Ovary (tissue), 9 donors: ENCODE results near the gene TRPC4. TPM values are rescaled to one million over a fixed set of nuclear protein-coding genes. Genes with fewer than 3 reads are reported as not detected.
A peak's percentile ranks its signal among the peaks of the same experiment; 100 is the strongest.

Source experiments
- DNase-seq, 5 donors: peaks; one replicate each; pipeline ENCODE4 v3.0.0-alpha.2; 2019 to 2020
- H3K27ac ChIP-seq, 2 donors: fragments of 200-600 bp; one replicate each; pipeline versions ENCODE4 v1.5.1 to v1.8.0; 2019 to 2022
- H3K27me3 ChIP-seq: fragments of 200-600 bp; one replicate; pipeline ENCODE4 v1.8.0; 2022
- H3K36me3 ChIP-seq: fragments of 200-600 bp; sonication (generic); one replicate; pipeline ENCODE4 v1.5.1; 2019
- H3K4me1 ChIP-seq: one replicate; pipeline ENCODE4 v1.8.1; 2013; ENCODE audit warnings: mild to moderate bottlenecking, moderate library complexity; ENCODE audit not compliant: insufficient read depth
- H3K4me3 ChIP-seq: fragments of 200-600 bp; sonication (generic); one replicate; pipeline ENCODE4 v1.5.1; 2017
- H3K9me3 ChIP-seq, 2 donors: fragments of 200-600 bp in 1 of 2; sonication (generic) in 1 of 2; one replicate each; pipeline versions ENCODE4 v1.5.1 to v1.8.1; 2013 to 2019; ENCODE audit warnings: mild to moderate bottlenecking in 1 of 2, moderate library complexity in 1 of 2
- EP300 ChIP-seq: sonication (generic); formaldehyde crosslinking; IDR thresholded peaks from one replicate; pipeline ENCODE4 v1.6.1; 2017; ENCODE audit warnings: antibody characterized with exemption
- POLR2A ChIP-seq: fragments of 450-650 bp; IDR thresholded peaks from one replicate; pipeline ENCODE4 v1.6.1; 2017; ENCODE audit warnings: antibody characterized with exemption, mild to moderate bottlenecking, moderate library complexity
- WGBS, 3 donors: extraction: QIAGEN DNeasy Blood & Tissue Kit in 1 of 3; methylation state at CpG; one replicate each; pipeline versions ENCODE4 v1.1.5 to v1.1.7; 2013 to 2017; 5-methylcytosine and 5-hydroxymethylcytosine counted together
- intact Hi-C, 4 donors: fragments of 100-400 bp; cut with DNase I; formaldehyde crosslinking; loops; one replicate each; pipeline versions ENCODE4 v1.11.0 to v1.15.1; 2022 to 2023
- polyA plus RNA-seq, 2 donors: library from polyadenylated mRNA; stranded (reverse); fragments of 200-250 nt in 1 of 2; fragments of 350-450 nt in 1 of 2; fragmentation: Illumina TruSeq in 1 of 2; extraction: RNeasy Lipid Tissue Mini Kit (QIAGEN cat#74804) in 1 of 2; gene quantifications; one replicate each; pipeline ENCODE4 v1.2.3, GENCODE V29; 2013 to 2014
- total RNA-seq, 7 donors: library from RNA; depleted of rRNA in 2 of 7; stranded (reverse); fragments of >200 nt in 2 of 7; fragmentation: NEBNext Ultra II Directional in 3 of 7; extraction: Animal tissue kit (Norgen Biotek cat#: 25700) in 3 of 7; gene quantifications; one replicate each; pipeline versions ENCODE4 v1.1.0 to v1.2.4, GENCODE V29; 2016 to 2023
- TF ChIP-seq, protein P1 (sequence below), 3 donors: fragments of 450-650 bp in 2 of 3; fragments of 200-600 bp in 1 of 3; IDR thresholded peaks; one replicate each; pipeline versions ENCODE4 v1.5.1 to v1.8.0; 2016 to 2022; ENCODE audit warnings: antibody characterized with exemption in 3 of 3, mild to moderate bottlenecking in 1 of 3
- donor health status: DM: no; HTN: no; CAD: no; lungs with moderate emphysema.
- donor health status: DM: no; HTN: no; CAD: no.
- donor health status: Bipolar disorder and iron deficiency.
- donor health status: DM: yes; HTN: yes; CAD: no.
- donor health status: DM: no; HTN: no; CAD: no.
- donor health status: DM: yes; HTN: yes; CAD: no.

Gene TRPC4
- total and polyA plus RNA-seq, 9 donors: 1.4 to 5.5 (median 3.6) TPM

- H3K27ac ChIP-seq: no peak overlapping the region
- no peaks in the 10 kb centered on the region for H3K36me3 ChIP-seq
- WGBS, 3 donors: 6 to 30% (median 9%) methylated on average over 3 of the region's 3 CpGs
- H3K9me3 ChIP-seq: no peaks in the 10 kb centered on the region
- intact Hi-C loops: no loop called here
- DNase-seq: no peak
- no peak overlapping the region for H3K4me3 ChIP-seq
- H3K4me1 ChIP-seq: peaks cover 3% of the 10 kb centered on the region
- TF ChIP-seq EP300 (no peak), POLR2A (no peak)
- TF ChIP-seq, protein P1, sequence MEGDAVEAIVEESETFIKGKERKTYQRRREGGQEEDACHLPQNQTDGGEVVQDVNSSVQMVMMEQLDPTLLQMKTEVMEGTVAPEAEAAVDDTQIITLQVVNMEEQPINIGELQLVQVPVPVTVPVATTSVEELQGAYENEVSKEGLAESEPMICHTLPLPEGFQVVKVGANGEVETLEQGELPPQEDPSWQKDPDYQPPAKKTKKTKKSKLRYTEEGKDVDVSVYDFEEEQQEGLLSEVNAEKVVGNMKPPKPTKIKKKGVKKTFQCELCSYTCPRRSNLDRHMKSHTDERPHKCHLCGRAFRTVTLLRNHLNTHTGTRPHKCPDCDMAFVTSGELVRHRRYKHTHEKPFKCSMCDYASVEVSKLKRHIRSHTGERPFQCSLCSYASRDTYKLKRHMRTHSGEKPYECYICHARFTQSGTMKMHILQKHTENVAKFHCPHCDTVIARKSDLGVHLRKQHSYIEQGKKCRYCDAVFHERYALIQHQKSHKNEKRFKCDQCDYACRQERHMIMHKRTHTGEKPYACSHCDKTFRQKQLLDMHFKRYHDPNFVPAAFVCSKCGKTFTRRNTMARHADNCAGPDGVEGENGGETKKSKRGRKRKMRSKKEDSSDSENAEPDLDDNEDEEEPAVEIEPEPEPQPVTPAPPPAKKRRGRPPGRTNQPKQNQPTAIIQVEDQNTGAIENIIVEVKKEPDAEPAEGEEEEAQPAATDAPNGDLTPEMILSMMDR (IDR thresholded peaks at IDR 0.05): no peak
- no peaks in the 10 kb centered on the region for H3K27me3 ChIP-seq
These were observed 223.0 kb downstream of the TRPC4 start for GRCh38 chr13:37646531-37646930.

DNA sequence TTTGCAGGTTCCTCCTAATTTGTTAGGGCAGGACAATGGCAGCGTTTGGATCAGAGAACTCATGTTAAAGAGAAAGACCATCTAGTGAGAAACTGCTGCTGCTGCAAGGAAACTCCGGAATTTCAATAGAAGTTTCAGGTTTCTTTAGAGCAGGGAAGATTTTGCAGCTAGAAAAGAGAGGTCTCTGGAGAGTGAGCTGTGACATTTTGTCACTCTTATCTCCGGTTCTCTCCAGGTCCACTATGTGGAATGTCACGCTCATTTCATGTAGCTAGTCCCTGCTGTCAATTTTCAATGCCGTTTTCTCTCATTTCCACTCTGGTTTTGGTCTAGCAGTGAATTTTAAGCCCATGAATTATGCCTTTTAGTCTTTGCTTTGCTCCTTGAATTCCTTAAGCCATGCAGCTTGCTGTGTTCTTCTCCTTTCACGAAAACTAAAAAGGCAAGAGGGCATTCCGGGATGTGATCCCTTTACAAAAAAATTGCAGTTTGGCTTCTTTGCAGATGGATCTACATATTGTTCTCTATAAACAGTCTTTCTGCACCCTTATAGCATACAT lies 224.3 kb downstream of the TRPC4 start:
- intact Hi-C loops: no loop called here
- 70 to 75% (median 71%) methylated on average over 7 of the region's 7 CpGs for WGBS, 3 donors
- H3K4me3 ChIP-seq: no peak overlapping the region
- peaks cover 3% of the 10 kb centered on the region for H3K4me1 ChIP-seq
- TF ChIP-seq EP300: no peak
- TF ChIP-seq, protein P1 (IDR thresholded peaks at IDR 0.05): no peak
- no peaks in the 10 kb centered on the region for H3K36me3 ChIP-seq
- no peak for DNase-seq
- no peaks in the 10 kb centered on the region for H3K9me3 ChIP-seq
- no peaks in the 10 kb centered on the region for H3K27me3 ChIP-seq
- no peak overlapping the region for H3K27ac ChIP-seq

- H3K27me3 ChIP-seq: no peaks in the 10 kb centered on the region
- no peaks in the 10 kb centered on the region for H3K4me1 ChIP-seq
- no peaks in the 10 kb centered on the region for H3K36me3 ChIP-seq
- intact Hi-C loops: no loop called here
- no peak overlapping the region for H3K4me3 ChIP-seq
- H3K9me3 ChIP-seq: no peaks in the 10 kb centered on the region
- 91 to 97% (median 93%) methylated on average over 2 of the region's 2 CpGs for WGBS, 3 donors
- TF ChIP-seq, protein P1 (IDR thresholded peaks at IDR 0.05): no peak
- no peak for TF ChIP-seq POLR2A
- no peak for TF ChIP-seq EP300
- H3K27ac ChIP-seq: no peak overlapping the region
- DNase-seq: no peak
These were observed 228.2 kb downstream of the TRPC4 start for GRCh38 chr13:37641391-37641790.

DNA sequence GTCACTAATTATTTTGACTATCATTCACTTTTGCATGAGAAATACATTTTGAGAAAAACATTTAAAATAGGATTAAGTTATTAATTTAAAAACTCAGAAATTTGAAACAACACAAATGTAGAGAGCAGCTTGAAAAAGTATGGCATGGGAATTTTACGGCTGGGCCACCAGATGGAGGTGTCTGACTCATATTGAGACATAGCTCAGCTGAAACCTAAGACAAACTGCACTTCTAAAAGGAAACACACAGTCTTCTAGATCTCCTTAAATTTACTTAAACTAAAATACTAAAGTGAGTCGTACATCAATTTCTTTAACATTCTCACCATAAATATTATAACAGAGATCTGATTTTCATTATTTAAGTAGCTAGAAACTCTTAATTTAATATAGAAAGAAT lies 229.1 kb downstream of the TRPC4 start:
- intact Hi-C loops: no loop called here
- no peak overlapping the region for H3K27ac ChIP-seq
- H3K27me3 ChIP-seq: no peaks in the 10 kb centered on the region
- H3K36me3 ChIP-seq: no peaks in the 10 kb centered on the region
- no peak overlapping the region for H3K4me3 ChIP-seq
- TF ChIP-seq EP300 (no peak), POLR2A (no peak)
- TF ChIP-seq, protein P1 (IDR thresholded peaks at IDR 0.05): peak; percentile 14 to 41 (median 19)
- H3K9me3 ChIP-seq: no peaks in the 10 kb centered on the region
- H3K4me1 ChIP-seq: no peaks in the 10 kb centered on the region
- 10 to 15% (median 14%) methylated on average over 2 of the region's 2 CpGs for WGBS, 3 donors
- peak in 1 of 5 donors; percentile 17 for DNase-seq
